PC-3 (cell line): ENCODE results near the gene KRT80. TPM values are rescaled to one million over a fixed set of nuclear protein-coding genes. Genes with fewer than 3 reads are reported as not detected.

Experiments used
- ATAC-seq: fragments of 200-7000 bp; cut with Tn5 transposase; 2 replicates; pipeline ENCODE4 v1.9.1; 2020; ENCODE audit warnings: mild to moderate bottlenecking, moderate library complexity
- BruUV-seq: library from RNA; stranded (reverse); fragments of 400-500 nt; replicated peaks from 2 replicates; lab custom pipeline; 2021; lab: Mats Ljungman, UMichigan
- CTCF ChIA-PET: fragments of 300-600 bp; sonication (Branson Sonifier 250); formaldehyde crosslinking; loops from one replicate; lab custom pipeline; 2022; ENCODE audit warnings: antibody characterized with exemption; lab: Charles Lee
- POLR2A ChIA-PET: fragments of 300-600 bp; sonication (Branson Sonifier 250); formaldehyde crosslinking; loops from one replicate; lab custom pipeline; 2022; ENCODE audit warnings: antibody characterized with exemption; ENCODE audit not compliant: unreplicated experiment; lab: Charles Lee
- DNase-seq: peaks from one replicate; pipeline ENCODE4 v3.0.0-alpha.2; 2015
- H2AFZ ChIP-seq: fragments of 300-600 bp; sonication (generic); 2 replicates; pipeline ENCODE4 v1.6.0; 2016; ENCODE audit warnings: antibody characterized with exemption, low read length
- H3F3A ChIP-seq: fragments of 300-600 bp; sonication (generic); one replicate; pipeline ENCODE4 v1.6.0; 2017; ENCODE audit warnings: antibody characterized with exemption, low read length, control low read depth, mild to moderate bottlenecking; ENCODE audit not compliant: unreplicated experiment
- H3K27ac ChIP-seq: fragments of 300-600 bp; sonication (generic); 2 replicates; pipeline ENCODE4 v1.5.1; 2016; ENCODE audit warnings: mild to moderate bottlenecking, low read length
- H3K27me3 ChIP-seq: fragments of 300-600 bp; sonication (generic); 2 replicates; pipeline ENCODE4 v1.6.1; 2016; ENCODE audit warnings: low read length, mixed read lengths
- H3K36me3 ChIP-seq: fragments of 300-600 bp; sonication (generic); 2 replicates; pipeline ENCODE4 v1.6.1; 2016; ENCODE audit warnings: low read depth, mixed run types, low read length, mixed read lengths
- H3K4me1 ChIP-seq: fragments of 300-600 bp; sonication (generic); 2 replicates; pipeline ENCODE4 v1.5.1; 2016; ENCODE audit warnings: low read length; ENCODE audit not compliant: insufficient read depth
- H3K4me2 ChIP-seq: fragments of 300-600 bp; sonication (generic); 2 replicates; pipeline ENCODE4 v1.6.0; 2016; ENCODE audit warnings: low read length
- H3K4me3 ChIP-seq: fragments of 300-600 bp; sonication (generic); 2 replicates; pipeline ENCODE4 v1.5.1; 2016; ENCODE audit warnings: mild to moderate bottlenecking, low read length, mixed read lengths
- H3K79me2 ChIP-seq: fragments of 300-600 bp; sonication (generic); 2 replicates; pipeline ENCODE4 v1.6.1; 2017; ENCODE audit warnings: low read length, mixed read lengths
- H3K9ac ChIP-seq: fragments of 300-600 bp; sonication (generic); 2 replicates; pipeline ENCODE4 v1.6.0; 2016; ENCODE audit warnings: mild to moderate bottlenecking, low read length
- H3K9me2 ChIP-seq: fragments of 300-600 bp; sonication (generic); replicated peaks from 2 replicates; pipeline ENCODE4 v1.6.1; 2016; ENCODE audit warnings: mixed run types, low read length, mixed read lengths
- H3K9me3 ChIP-seq: fragments of 300-600 bp; sonication (generic); 2 replicates; pipeline ENCODE4 v1.6.1; 2016; ENCODE audit warnings: low read length, mixed read lengths
- H4K20me1 ChIP-seq: fragments of 300-600 bp; sonication (generic); 2 replicates; pipeline ENCODE4 v1.6.1; 2016; ENCODE audit warnings: low read length, mixed read lengths
- EZH2 ChIP-seq: fragments of 300-600 bp; sonication (generic); IDR thresholded peaks from one replicate; pipeline ENCODE4 v1.6.1; 2017; ENCODE audit warnings: antibody characterized with exemption, mild to moderate bottlenecking, low read length; ENCODE audit not compliant: unreplicated experiment
- EZH2phosphoT487 ChIP-seq: fragments of 300-600 bp; sonication (generic); IDR thresholded peaks from 2 replicates; pipeline ENCODE4 v1.6.1; 2018; ENCODE audit warnings: mild to moderate bottlenecking, antibody characterized with exemption, low read length, borderline replicate concordance
- intact Hi-C: fragments of 100-400 bp; cut with micrococcal nuclease; formaldehyde crosslinking; loops from 2 replicates; pipeline ENCODE4 v1.9.0; 2023
- total RNA-seq: library from RNA; depleted of rRNA; stranded (reverse); fragments of >200 nt; gene quantifications from 2 replicates; pipeline ENCODE4 v1.2.3, GENCODE V29; 2014
- TF ChIP-seq, protein P1 (sequence below): fragments of 300-600 bp; sonication (generic); conservative IDR thresholded peaks from 2 replicates; pipeline ENCODE4 v1.5.1; 2017; ENCODE audit warnings: antibody characterized with exemption, low read depth, mild to moderate bottlenecking, low read length

Gene KRT80
- total RNA-seq, 1 experiment from 2014 or later = 19.8 TPM

DNA sequence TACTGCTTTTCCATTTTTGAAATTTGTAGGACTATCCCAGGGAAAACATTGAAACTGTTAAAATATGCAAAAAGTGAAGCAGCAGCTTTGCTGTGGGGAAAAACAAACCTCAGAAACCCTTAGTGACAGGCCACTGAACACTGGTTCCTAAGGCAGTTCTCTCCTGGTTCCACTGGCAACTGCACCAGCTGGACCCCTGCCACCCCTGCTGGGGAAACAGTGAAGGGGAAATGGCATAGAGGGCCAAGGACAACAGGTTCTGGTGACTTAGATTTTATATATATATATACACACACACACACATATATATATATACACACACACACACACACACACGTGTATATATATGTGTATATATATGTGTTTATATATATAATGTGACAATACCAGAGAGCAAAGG is 25.0 kb upstream of the KRT80 start:
- H3K4me2 ChIP-seq = peak overlapping the region; percentile 80
- no peak overlapping the region for H2AFZ ChIP-seq
- no TSS peak for BruUV-seq
- peaks cover 7% of the 10 kb centered on the region for H3F3A ChIP-seq
- TF ChIP-seq, protein P1, sequence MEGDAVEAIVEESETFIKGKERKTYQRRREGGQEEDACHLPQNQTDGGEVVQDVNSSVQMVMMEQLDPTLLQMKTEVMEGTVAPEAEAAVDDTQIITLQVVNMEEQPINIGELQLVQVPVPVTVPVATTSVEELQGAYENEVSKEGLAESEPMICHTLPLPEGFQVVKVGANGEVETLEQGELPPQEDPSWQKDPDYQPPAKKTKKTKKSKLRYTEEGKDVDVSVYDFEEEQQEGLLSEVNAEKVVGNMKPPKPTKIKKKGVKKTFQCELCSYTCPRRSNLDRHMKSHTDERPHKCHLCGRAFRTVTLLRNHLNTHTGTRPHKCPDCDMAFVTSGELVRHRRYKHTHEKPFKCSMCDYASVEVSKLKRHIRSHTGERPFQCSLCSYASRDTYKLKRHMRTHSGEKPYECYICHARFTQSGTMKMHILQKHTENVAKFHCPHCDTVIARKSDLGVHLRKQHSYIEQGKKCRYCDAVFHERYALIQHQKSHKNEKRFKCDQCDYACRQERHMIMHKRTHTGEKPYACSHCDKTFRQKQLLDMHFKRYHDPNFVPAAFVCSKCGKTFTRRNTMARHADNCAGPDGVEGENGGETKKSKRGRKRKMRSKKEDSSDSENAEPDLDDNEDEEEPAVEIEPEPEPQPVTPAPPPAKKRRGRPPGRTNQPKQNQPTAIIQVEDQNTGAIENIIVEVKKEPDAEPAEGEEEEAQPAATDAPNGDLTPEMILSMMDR = no peak
- TF ChIP-seq EZH2 = no peak
- no peak for TF ChIP-seq EZH2phosphoT487
- ATAC-seq (no peak), DNase-seq (no peak)
- no peak overlapping the region for H3K9ac ChIP-seq
- peaks cover 65% of the 10 kb centered on the region for H3K4me1 ChIP-seq
- peak overlapping the region; percentile 72 for H3K27ac ChIP-seq
- POLR2A ChIA-PET = interaction anchor here (0.6 kb wide), 1 partner anchor 9 kb away, joined by 3 read pairs; no protein-coding TSS in a partner anchor
- H3K9me2 ChIP-seq = no peaks in the 10 kb centered on the region
- H3K4me3 ChIP-seq = no peak overlapping the region
- H3K9me3 ChIP-seq = no peaks in the 10 kb centered on the region
- H3K27me3 ChIP-seq = no peaks in the 10 kb centered on the region
- CTCF ChIA-PET = no interaction called here
- intact Hi-C loops = no loop called here
- H3K79me2 ChIP-seq = no peaks in the 10 kb centered on the region
- no peaks in the 10 kb centered on the region for H3K36me3 ChIP-seq
- H4K20me1 ChIP-seq = no peaks in the 10 kb centered on the region

DNA sequence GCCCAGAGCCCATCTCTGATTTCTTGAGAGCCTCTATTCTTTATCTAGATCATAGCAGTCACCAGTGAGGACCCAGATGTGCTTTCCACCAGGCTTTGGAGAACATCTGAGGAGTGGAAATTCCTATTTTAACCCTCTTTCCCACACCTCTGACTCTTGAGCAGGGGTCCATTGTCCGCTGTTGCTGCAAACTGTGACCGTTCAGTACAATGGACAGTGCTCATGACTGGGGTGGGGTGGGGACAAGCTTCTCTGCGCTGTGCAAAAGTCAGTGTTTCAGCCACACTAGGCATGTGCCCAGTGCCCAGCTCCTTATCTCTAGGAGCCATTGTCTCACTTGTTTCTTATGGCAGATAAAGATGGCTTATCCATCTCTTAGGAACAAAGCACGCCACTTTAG is 24.3 kb upstream of the KRT80 start:
- ATAC-seq (no peak), DNase-seq (peak; percentile 3)
- peak overlapping the region; percentile 72 for H3K27ac ChIP-seq
- intact Hi-C loops = no loop called here
- TF ChIP-seq EZH2phosphoT487 (no peak), EZH2 (no peak)
- TF ChIP-seq, protein P1 = no peak
- no peaks in the 10 kb centered on the region for H3K27me3 ChIP-seq
- TSS peak; percentile 56 for BruUV-seq
- ChIA-PET CTCF (interaction anchor here (0.6 to 1.3 kb wide), 2 partner anchors 63 to 93 kb away, joined by 5 to 11 read pairs; no protein-coding TSS in a partner anchor), POLR2A (interaction anchor here (0.5 to 0.7 kb wide), 4 partner anchors 25 to 69 kb away, joined by 3 to 6 read pairs (median 3); no protein-coding TSS in a partner anchor)
- H3K9me3 ChIP-seq = no peaks in the 10 kb centered on the region
- no peaks in the 10 kb centered on the region for H3K79me2 ChIP-seq
- H3K4me2 ChIP-seq = peak overlapping the region; percentile 42
- peaks cover 58% of the 10 kb centered on the region for H3K4me1 ChIP-seq
- H3K9me2 ChIP-seq = no peaks in the 10 kb centered on the region
- H3K36me3 ChIP-seq = no peaks in the 10 kb centered on the region
- H4K20me1 ChIP-seq = no peaks in the 10 kb centered on the region
- H3K4me3 ChIP-seq = no peak overlapping the region
- no peak overlapping the region; the same call in 1 of the 2 replicates for H3K9ac ChIP-seq
- no peak overlapping the region for H2AFZ ChIP-seq
- peaks cover 7% of the 10 kb centered on the region for H3F3A ChIP-seq

DNA sequence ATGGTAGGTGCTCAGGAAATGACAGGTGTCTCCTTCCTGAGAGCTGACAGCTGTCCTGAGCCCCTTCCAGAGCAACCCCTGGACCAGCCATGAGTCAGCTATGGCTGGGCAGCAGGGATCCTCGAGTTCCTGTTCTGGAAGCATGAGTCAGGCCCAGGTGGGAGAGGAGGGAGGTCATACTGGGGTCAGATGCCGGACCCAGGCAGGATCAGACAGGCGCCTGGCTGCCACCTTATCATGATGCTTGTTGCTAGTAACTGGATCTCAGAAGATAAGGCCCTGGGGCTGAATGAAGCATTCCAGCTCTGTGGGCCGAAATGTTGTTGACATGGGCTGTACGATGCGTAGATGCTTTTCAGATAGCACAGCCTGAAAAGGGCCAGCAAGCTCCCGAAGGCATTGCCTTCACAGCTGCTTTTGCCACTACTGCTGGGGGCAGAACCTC is 23.8 kb upstream of the KRT80 start:
- peaks cover 7% of the 10 kb centered on the region for H3F3A ChIP-seq
- H3K9me2 ChIP-seq = no peaks in the 10 kb centered on the region
- DNase-seq = peak; percentile 95
- no peak overlapping the region for H2AFZ ChIP-seq
- no peaks in the 10 kb centered on the region for H3K27me3 ChIP-seq
- H3K9ac ChIP-seq = no peak overlapping the region; the same call in 1 of the 2 replicates
- TF ChIP-seq, protein P1 = no peak
- TF ChIP-seq EZH2 (no peak), EZH2phosphoT487 (no peak)
- intact Hi-C loops = no loop called here
- H3K79me2 ChIP-seq = no peaks in the 10 kb centered on the region
- no peaks in the 10 kb centered on the region for H3K36me3 ChIP-seq
- H4K20me1 ChIP-seq = no peaks in the 10 kb centered on the region
- H3K4me2 ChIP-seq = peak overlapping the region; percentile 42
- POLR2A ChIA-PET = interaction anchor here (0.5 to 0.7 kb wide), 4 partner anchors 25 to 69 kb away, joined by 3 to 6 read pairs (median 3); no protein-coding TSS in a partner anchor
- peak overlapping the region; percentile 72 for H3K27ac ChIP-seq
- peak; percentile 63 for ATAC-seq
- peaks cover 57% of the 10 kb centered on the region for H3K4me1 ChIP-seq
- H3K9me3 ChIP-seq = no peaks in the 10 kb centered on the region
- CTCF ChIA-PET = interaction anchor here (0.6 to 1.3 kb wide), 2 partner anchors 64 to 92 kb away, joined by 5 to 11 read pairs; no protein-coding TSS in a partner anchor
- no peak overlapping the region for H3K4me3 ChIP-seq
- BruUV-seq = no TSS peak
